Stomach (tissue), 4 donors: ENCODE data around the gene ROBO2.

Source experiments
- CTCF ChIP-seq, 7 experiments: fragments of 450-650 bp in 4 of 7; fragments of 200-600 bp in 3 of 7; sonication (generic) in 3 of 7; IDR thresholded peaks; one replicate each; pipeline ENCODE4 v1.5.1; 2016 to 2019; ENCODE audit warnings: antibody characterized with exemption in 7 of 7, control low read depth in 2 of 7, mild to moderate bottlenecking in 1 of 7
- POLR2AphosphoS5 ChIP-seq, 3 donors: sonication (generic); formaldehyde crosslinking; IDR thresholded peaks; one replicate each; pipeline ENCODE4 v1.6.1; 2016; ENCODE audit warnings: antibody characterized with exemption in 3 of 3

GRCh38 chr3:77025471-77025870 is 14.4 kb upstream of the ROBO2 start:
- TF ChIP-seq CTCF (IDR thresholded peaks at IDR 0.05) (no peak), POLR2AphosphoS5 (IDR thresholded peaks at IDR 0.05) (no peak)
